Neural cell (in vitro differentiated cells): Measurements from ENCODE around the gene NUDT21.

ENCODE experiments used
- CTCF ChIP-seq: fragments of 450-650 bp; IDR thresholded peaks from 2 replicates; pipeline ENCODE4 v1.5.1; 2014; ENCODE audit warnings: antibody characterized with exemption, mild to moderate bottlenecking, moderate library complexity; ENCODE audit not compliant: poor library complexity, severe bottlenecking
- EZH2 ChIP-seq: fragments of 200-600, 300-800 bp; shearing (Covaris generic), sonication (generic); IDR thresholded peaks from 2 replicates; pipeline ENCODE4 v1.6.1; 2014; ENCODE audit warnings: antibody characterized with exemption, low read length, borderline replicate concordance, mild to moderate bottlenecking; ENCODE audit not compliant: insufficient read depth, poor library complexity, severe bottlenecking
- RAD21 ChIP-seq: fragments of 450-650 bp; conservative IDR thresholded peaks from 2 replicates; pipeline ENCODE4 v1.6.1; 2014; ENCODE audit warnings: antibody characterized with exemption, mild to moderate bottlenecking, moderate library complexity

- TF ChIP-seq RAD21 (no peak), CTCF (no peak), EZH2 (no peak)
Observed at GRCh38 chr16:56382459-56382858, 68.7 kb downstream of the NUDT21 start.
